H9 (cell line): ENCODE results near the gene TREM1. TPM values are rescaled to one million over a fixed set of nuclear protein-coding genes. Genes with fewer than 3 reads are reported as not detected.
A peak's percentile ranks its signal among the peaks of the same experiment; 100 is the strongest.

Source experiments
- DNase-seq: peaks from one replicate; pipeline ENCODE4 v3.0.0-alpha.2; 2017
- H2AFZ ChIP-seq: one replicate; pipeline ENCODE4 v1.6.1; 2013; ENCODE audit warnings: mild to moderate bottlenecking, low read length, control low read depth, moderate library complexity
- H2AK5ac ChIP-seq: 2 replicates; pipeline ENCODE4 v1.6.1; 2013; ENCODE audit warnings: low read length, control low read depth, mixed read lengths; ENCODE audit not compliant: insufficient read length
- H2BK120ac ChIP-seq: one replicate; pipeline ENCODE4 v1.6.1; 2013; ENCODE audit warnings: low read depth, mild to moderate bottlenecking, low read length, control low read depth, inconsistent platforms; ENCODE audit not compliant: poor library complexity, severe bottlenecking
- H2BK12ac ChIP-seq: 2 replicates; pipeline ENCODE4 v1.6.1; 2013; ENCODE audit warnings: low read length, control low read depth, mixed read lengths, low read depth; ENCODE audit not compliant: insufficient read length
- H2BK15ac ChIP-seq: 2 replicates; pipeline ENCODE4 v1.6.1; 2013; ENCODE audit warnings: low read depth, low read length, control low read depth
- H2BK20ac ChIP-seq: one replicate; pipeline ENCODE4 v1.6.1; 2013; ENCODE audit warnings: low read depth, mild to moderate bottlenecking, low read length, control low read depth, inconsistent platforms; ENCODE audit not compliant: poor library complexity, severe bottlenecking
- H2BK5ac ChIP-seq: 2 replicates; pipeline ENCODE4 v1.6.1; 2013; ENCODE audit warnings: low read length, control low read depth, mixed read lengths; ENCODE audit not compliant: insufficient read length
- H3K14ac ChIP-seq: 2 replicates; pipeline ENCODE4 v1.6.1; 2013; ENCODE audit warnings: low read length, control low read depth; ENCODE audit not compliant: insufficient read depth
- H3K18ac ChIP-seq: 2 replicates; pipeline ENCODE4 v1.6.1; 2013; ENCODE audit warnings: low read depth, mild to moderate bottlenecking, mixed read lengths, low read length, control low read depth; ENCODE audit not compliant: insufficient read length
- H3K23ac ChIP-seq: 2 replicates; pipeline ENCODE4 v1.6.1; 2013; ENCODE audit warnings: low read length, control low read depth, mixed read lengths, low read depth; ENCODE audit not compliant: insufficient read length
- H3K23me2 ChIP-seq: 2 replicates; pipeline ENCODE4 v1.6.1; 2013; ENCODE audit warnings: low read depth, mild to moderate bottlenecking, mixed read lengths, low read length, control low read depth; ENCODE audit not compliant: insufficient read length, poor library complexity, severe bottlenecking
- H3K27ac ChIP-seq: 2 replicates; pipeline ENCODE4 v1.5.1; 2013; ENCODE audit warnings: low read length, control low read depth, mixed read lengths, low read depth; ENCODE audit not compliant: insufficient read length
- H3K27me3 ChIP-seq: 2 replicates; pipeline ENCODE4 v1.6.1; 2013; ENCODE audit warnings: low read length, control low read depth, inconsistent platforms; ENCODE audit not compliant: insufficient read depth
- H3K4ac ChIP-seq: 2 replicates; pipeline ENCODE4 v1.6.1; 2013; ENCODE audit warnings: low read depth, mild to moderate bottlenecking, control low read depth, inconsistent platforms, low read length, moderate library complexity
- H3K4me1 ChIP-seq: 2 replicates; pipeline ENCODE4 v1.6.1; 2013; ENCODE audit warnings: low read length, control low read depth, inconsistent platforms; ENCODE audit not compliant: insufficient read depth
- H3K4me2 ChIP-seq: 2 replicates; pipeline ENCODE4 v1.6.1; 2013; ENCODE audit warnings: low read length, control low read depth, mixed read lengths; ENCODE audit not compliant: insufficient read length, insufficient read depth
- H3K56ac ChIP-seq: 2 replicates; pipeline ENCODE4 v1.6.1; 2013; ENCODE audit warnings: low read depth, mild to moderate bottlenecking, mixed read lengths, low read length, control low read depth; ENCODE audit not compliant: insufficient read length
- H3K79me1 ChIP-seq: 2 replicates; pipeline ENCODE4 v1.6.1; 2013; ENCODE audit warnings: low read depth, mild to moderate bottlenecking, moderate library complexity, low read length, control low read depth, inconsistent platforms; ENCODE audit not compliant: insufficient read depth, poor library complexity, severe bottlenecking
- H3K79me2 ChIP-seq: 2 replicates; pipeline ENCODE4 v1.6.1; 2013; ENCODE audit warnings: low read length, control low read depth, inconsistent platforms; ENCODE audit not compliant: insufficient read depth
- H3K9ac ChIP-seq: 2 replicates; pipeline ENCODE4 v1.6.1; 2013; ENCODE audit warnings: low read length, control low read depth, mixed read lengths; ENCODE audit not compliant: insufficient read length; ENCODE audit errors: extremely low read depth
- H3K9me3 ChIP-seq: one replicate; pipeline ENCODE4 v1.6.1; 2013; ENCODE audit warnings: low read depth, low read length, inconsistent platforms; ENCODE audit not compliant: control insufficient read depth
- H3T11ph ChIP-seq: one replicate; pipeline ENCODE4 v1.6.1; 2013; ENCODE audit warnings: mild to moderate bottlenecking, low read length, control low read depth, inconsistent platforms
- H4K20me1 ChIP-seq: one replicate; pipeline ENCODE4 v1.6.1; 2013; ENCODE audit not compliant: control insufficient read depth, insufficient read length, insufficient read depth
- H4K5ac ChIP-seq: 2 replicates; pipeline ENCODE4 v1.6.1; 2013; ENCODE audit warnings: low read depth, mild to moderate bottlenecking, mixed read lengths, low read length, control low read depth; ENCODE audit not compliant: insufficient read length
- H4K8ac ChIP-seq: replicated peaks from 2 replicates; pipeline ENCODE4 v1.6.1; 2013; ENCODE audit warnings: low read length, control low read depth, mixed read lengths, low read depth; ENCODE audit not compliant: insufficient read length
- H4K91ac ChIP-seq: 2 replicates; pipeline ENCODE4 v1.6.1; 2013; ENCODE audit warnings: low read depth, mild to moderate bottlenecking, moderate library complexity, mixed read lengths, low read length, control low read depth; ENCODE audit not compliant: insufficient read length
- H3K27ac Mint-ChIP-seq, 3 experiments: 2 replicates in 2 of 3; 3 replicates in 1 of 3; pipeline ENCODE4 v1.8.0; 2020 to 2021; ENCODE audit warnings: mixed read lengths in 3 of 3, mild to moderate bottlenecking in 1 of 3, moderate library complexity in 1 of 3
- H3K27me3 Mint-ChIP-seq: 2 replicates; pipeline ENCODE4 v1.8.0; 2021; ENCODE audit warnings: low read depth, mild to moderate bottlenecking, moderate library complexity, mixed read lengths
- H3K36me3 Mint-ChIP-seq, 3 experiments: 2 replicates in 2 of 3; 3 replicates in 1 of 3; pipeline ENCODE4 v1.8.0; 2020 to 2021; ENCODE audit warnings: low read depth in 3 of 3, mixed read lengths in 3 of 3; ENCODE audit not compliant: insufficient read depth in 1 of 3
- H3K4me1 Mint-ChIP-seq, 2 experiments: 2 replicates each; pipeline ENCODE4 v1.8.0; 2020; ENCODE audit warnings: mixed read lengths in 2 of 2
- H3K4me3 Mint-ChIP-seq, 2 experiments: 2 replicates in 1 of 2; 3 replicates in 1 of 2; pipeline ENCODE4 v1.8.0; 2020 to 2021; ENCODE audit warnings: mild to moderate bottlenecking in 2 of 2, mixed read lengths in 2 of 2, moderate library complexity in 1 of 2
- H3K9me3 Mint-ChIP-seq, 2 experiments: 2 replicates in 1 of 2; 3 replicates in 1 of 2; pipeline ENCODE4 v1.8.0; 2020; ENCODE audit warnings: mild to moderate bottlenecking in 2 of 2, mixed read lengths in 2 of 2, moderate library complexity in 1 of 2
- CTCF ChIP-seq: fragments of 200-600 bp; sonication (generic); conservative IDR thresholded peaks from 3 replicates; pipeline ENCODE4 v1.8.0; 2021; ENCODE audit warnings: antibody characterized with exemption, mild to moderate bottlenecking
- WGBS: extraction: QIAGEN DNeasy Blood & Tissue Kit; methylation state at CpG from one replicate; pipeline ENCODE4 v1.1.7; 2013; ENCODE audit warnings: missing lambda C conversion rate, low lambda C conversion rate, mixed read lengths; ENCODE audit not compliant: insufficient read length; ENCODE audit errors: extremely low coverage; 5-methylcytosine and 5-hydroxymethylcytosine counted together
- total RNA-seq: library from RNA; stranded (reverse); gene quantifications from 2 replicates; pipeline ENCODE4 v1.2.1, GENCODE V29; 2021

Gene TREM1
- total RNA-seq, 1 experiment from 2014 or later = not detected

GRCh38 chr6:41289815-41290214, 3.3 kb upstream of the TREM1 start:
- Histone ChIP-seq H2AFZ (no peak overlapping the region), H2BK5ac (no peak overlapping the region), H2BK15ac (no peak overlapping the region), H3K4me1 (no peaks in the 10 kb centered on the region; the same call in 1 of the 2 replicates), H3K79me2 (no peaks in the 10 kb centered on the region), H3K4ac (no peak overlapping the region), H3K14ac (no peak overlapping the region), H4K8ac (no peak overlapping the region), H4K5ac (no peak overlapping the region), H3K27me3 (peaks cover 6% of the 10 kb centered on the region; the same call in 1 of the 2 replicates), H2BK20ac (no peak overlapping the region), H2BK12ac (no peak overlapping the region), H4K91ac (no peak overlapping the region), H3T11ph (no peak overlapping the region), H3K9ac (no peak overlapping the region), H3K27ac (no peak overlapping the region), H3K56ac (no peak overlapping the region), H2BK120ac (no peak overlapping the region), H3K4me2 (no peak overlapping the region), H3K79me1 (no peaks in the 10 kb centered on the region), H3K23ac (no peak overlapping the region), H3K23me2 (no peaks in the 10 kb centered on the region), H3K18ac (no peak overlapping the region), H2AK5ac (no peak overlapping the region), H4K20me1 (no peaks in the 10 kb centered on the region), H3K9me3 (no peaks in the 10 kb centered on the region)
- peaks cover 39% of the 10 kb centered on the region for H3K27me3 Mint-ChIP-seq
- H3K36me3 Mint-ChIP-seq = no peaks in the 10 kb centered on the region
- DNase-seq = no peak
- no CpG with 5 or more reads among the region's 4 CpGs for WGBS
- no peak for TF ChIP-seq CTCF
- H3K9me3 Mint-ChIP-seq = no peaks in the 10 kb centered on the region
- H3K4me3 Mint-ChIP-seq = no peak overlapping the region
- peak overlapping the region in 1 of 3 experiments; percentile 6; a peak in 1 of 7 replicates for H3K27ac Mint-ChIP-seq
- H3K4me1 Mint-ChIP-seq = peaks cover 39 to 42% of the 10 kb centered on the region in 2 experiments
